HUES6 (cell line): ENCODE measurements around the gene TSPAN12.
"Not testable (repeated sequence)": the region's sequence is repeated elsewhere in the genome, so short reads cannot be mapped to it uniquely, and the experiment has no call there.

Experiments used
- H3K27ac ChIP-seq: 2 replicates; pipeline ENCODE4 v1.7.0; 2013; ENCODE audit warnings: low read depth, mild to moderate bottlenecking, low read length, inconsistent platforms
- H3K27me3 ChIP-seq: 2 replicates; pipeline ENCODE4 v1.6.1; 2013; ENCODE audit warnings: low read length; ENCODE audit not compliant: control insufficient read depth, insufficient read depth
- H3K36me3 ChIP-seq: 2 replicates; pipeline ENCODE4 v1.6.1; 2013; ENCODE audit warnings: low read length; ENCODE audit not compliant: control insufficient read depth, insufficient read depth
- H3K4me1 ChIP-seq: 2 replicates; pipeline ENCODE4 v1.6.1; 2013; ENCODE audit warnings: low read length; ENCODE audit not compliant: control insufficient read depth, insufficient read depth
- H3K4me3 ChIP-seq: 2 replicates; pipeline ENCODE4 v1.5.1; 2013; ENCODE audit warnings: low read depth, low read length
- H3K9ac ChIP-seq: one replicate; pipeline ENCODE4 v1.6.1; 2013; ENCODE audit warnings: mild to moderate bottlenecking, low read length
- H3K9me3 ChIP-seq: 2 replicates; pipeline ENCODE4 v1.6.1; 2013; ENCODE audit warnings: low read depth, low read length; ENCODE audit not compliant: control insufficient read depth, insufficient read depth

TSPAN12 gene

DNA sequence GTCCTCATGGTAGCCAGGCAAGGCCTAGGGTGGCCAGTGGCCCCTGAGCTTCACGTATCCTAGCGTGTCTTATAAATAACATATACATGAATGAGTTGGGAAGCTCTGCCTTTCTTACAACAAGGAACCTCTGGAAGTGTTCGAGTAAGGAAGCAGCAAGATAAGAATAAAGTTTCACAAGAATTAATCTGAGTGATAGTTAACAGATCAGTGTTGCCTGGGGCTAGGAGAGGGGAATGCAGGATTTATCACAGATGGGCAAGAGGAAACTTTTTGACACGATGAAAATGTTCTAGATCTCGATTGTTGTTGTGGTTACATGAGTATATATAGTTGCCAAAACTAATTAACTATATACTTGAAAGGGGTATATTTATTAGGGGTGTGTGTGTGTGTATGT is 74.2 kb downstream of the TSPAN12 start:
- Histone ChIP-seq H3K4me1 (peaks cover 25% of the 10 kb centered on the region), H3K36me3 (no peaks in the 10 kb centered on the region; the same call in 1 of the 2 replicates), H3K9ac (no peak overlapping the region), H3K27ac (no peak overlapping the region; the same call in 1 of the 2 replicates), H3K9me3 (no peaks in the 10 kb centered on the region), H3K27me3 (no peaks in the 10 kb centered on the region), H3K4me3 (no peak overlapping the region)

DNA sequence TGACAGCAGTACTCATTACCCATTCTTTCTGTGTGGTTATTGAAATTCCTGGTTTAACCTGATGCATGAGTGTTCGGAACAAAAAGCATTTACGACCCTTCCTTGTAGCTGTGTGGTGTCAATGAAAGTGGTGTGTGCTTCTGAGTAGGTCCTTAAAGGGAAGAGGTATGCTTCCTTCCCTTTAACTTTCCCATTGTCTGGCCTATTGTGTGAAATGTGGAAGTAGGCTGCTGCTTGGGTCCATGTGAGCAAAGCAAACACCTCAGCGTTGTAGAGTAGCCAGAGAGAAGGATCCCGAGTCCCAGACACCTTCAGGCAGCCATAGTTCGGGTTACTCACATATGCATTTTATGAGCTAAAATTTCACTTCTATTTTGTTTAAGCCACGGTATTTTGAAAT is 74.7 kb downstream of the TSPAN12 start:
- Histone ChIP-seq H3K27ac (no peak overlapping the region; the same call in 1 of the 2 replicates), H3K27me3 (no peaks in the 10 kb centered on the region), H3K4me3 (no peak overlapping the region), H3K9me3 (no peaks in the 10 kb centered on the region), H3K4me1 (peaks cover 28% of the 10 kb centered on the region), H3K9ac (peak overlapping the region; percentile 38), H3K36me3 (no peaks in the 10 kb centered on the region; the same call in 1 of the 2 replicates)

DNA sequence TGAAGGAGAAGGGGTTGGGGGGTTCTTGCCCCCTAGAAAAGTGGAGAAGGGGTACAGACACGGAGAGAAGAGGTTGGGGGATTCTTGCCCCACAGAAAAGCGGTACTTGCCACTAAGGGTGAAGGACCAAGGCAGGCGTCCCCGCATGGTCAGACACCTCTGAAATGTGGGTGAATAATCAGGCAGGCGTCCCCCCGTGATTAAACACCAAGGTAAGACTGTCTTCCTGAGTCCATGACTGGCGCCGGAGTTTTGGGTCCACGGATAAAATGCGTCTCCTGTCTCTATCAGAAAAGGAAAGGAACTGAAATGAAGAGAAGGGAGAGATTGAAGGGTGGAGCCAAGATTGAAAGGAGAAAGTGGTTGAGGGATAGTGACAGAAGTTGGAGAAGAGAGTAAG is 76.0 kb downstream of the TSPAN12 start:
- not testable (repeated sequence) for H3K4me3 ChIP-seq, H3K27me3 ChIP-seq, H3K9me3 ChIP-seq, H3K36me3 ChIP-seq, H3K27ac ChIP-seq
- peak overlapping the region; percentile 33 for H3K9ac ChIP-seq
- peaks cover 34% of the 10 kb centered on the region for H3K4me1 ChIP-seq

DNA sequence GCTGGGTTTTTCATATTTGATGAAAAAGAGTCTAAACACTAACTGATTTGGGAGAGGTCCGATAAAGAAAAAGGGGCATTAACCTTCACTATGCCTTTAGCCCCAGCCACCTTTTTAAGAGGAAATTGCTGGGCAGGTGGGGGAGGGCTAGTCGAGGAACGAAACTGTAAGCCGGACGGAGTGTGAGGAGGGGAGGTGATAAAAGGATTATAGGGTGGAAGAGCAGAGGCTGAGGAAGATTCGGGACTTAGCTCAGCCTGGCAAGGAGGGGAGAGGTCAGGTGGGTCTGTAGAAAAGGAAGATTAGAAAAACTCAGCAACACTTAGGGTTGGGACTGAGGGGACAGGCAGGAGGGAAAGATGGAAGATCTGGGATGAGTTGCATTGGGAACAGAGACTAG is 77.0 kb downstream of the TSPAN12 start:
- H3K9me3 ChIP-seq: no peaks in the 10 kb centered on the region
- H3K36me3 ChIP-seq: no peaks in the 10 kb centered on the region
- no peak overlapping the region for H3K27ac ChIP-seq
- H3K27me3 ChIP-seq: no peaks in the 10 kb centered on the region
- no peak overlapping the region for H3K9ac ChIP-seq
- H3K4me3 ChIP-seq: no peak overlapping the region
- peaks cover 37% of the 10 kb centered on the region for H3K4me1 ChIP-seq

DNA sequence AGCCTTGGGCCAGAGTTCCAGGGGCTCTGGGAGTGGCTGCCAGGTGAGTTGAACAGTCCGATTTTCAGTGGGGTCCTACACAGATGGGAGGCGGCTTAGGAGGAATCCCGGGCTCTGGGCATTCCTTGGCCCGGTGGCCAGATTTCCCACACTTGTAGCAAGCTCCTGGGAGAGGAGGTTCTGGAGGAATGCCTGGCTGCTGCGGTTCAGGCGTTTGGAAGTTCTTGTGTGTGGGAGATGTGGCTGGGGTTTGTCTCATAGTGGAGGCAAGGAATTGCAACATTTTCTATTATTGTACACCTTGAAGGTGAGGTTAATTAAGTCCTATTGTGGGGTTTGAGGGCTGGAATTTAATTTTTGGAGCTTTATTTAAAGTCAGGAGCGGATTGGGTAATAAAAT is 77.5 kb downstream of the TSPAN12 start:
- H3K27me3 ChIP-seq, H3K36me3 ChIP-seq, H3K4me3 ChIP-seq, H3K9me3 ChIP-seq, H3K27ac ChIP-seq, H3K9ac ChIP-seq: not testable (repeated sequence)
- peaks cover 40% of the 10 kb centered on the region for H3K4me1 ChIP-seq

DNA sequence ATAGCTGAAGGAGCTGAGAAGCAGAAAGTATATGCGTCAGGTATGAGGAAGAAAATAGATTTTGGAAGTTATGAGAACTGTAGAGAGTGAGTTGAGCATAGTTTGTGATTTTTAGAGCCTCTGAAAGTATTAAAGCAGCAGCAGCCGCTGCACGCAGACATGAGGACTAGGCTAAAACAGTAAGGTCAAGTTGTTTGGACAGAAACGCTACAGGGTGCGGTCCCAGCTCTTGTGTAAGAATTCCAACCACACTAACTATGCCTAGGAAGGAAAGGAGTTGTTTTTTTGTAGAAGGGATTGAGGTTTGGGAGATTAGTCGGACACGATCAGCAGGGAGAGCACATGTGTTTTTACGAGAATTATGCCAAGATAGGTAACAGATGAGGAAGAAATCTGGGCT is 78.9 kb downstream of the TSPAN12 start:
- not testable (repeated sequence) for H3K4me3 ChIP-seq, H3K27ac ChIP-seq, H3K9ac ChIP-seq, H3K9me3 ChIP-seq, H3K27me3 ChIP-seq, H3K36me3 ChIP-seq
- peaks cover 33% of the 10 kb centered on the region for H3K4me1 ChIP-seq

DNA sequence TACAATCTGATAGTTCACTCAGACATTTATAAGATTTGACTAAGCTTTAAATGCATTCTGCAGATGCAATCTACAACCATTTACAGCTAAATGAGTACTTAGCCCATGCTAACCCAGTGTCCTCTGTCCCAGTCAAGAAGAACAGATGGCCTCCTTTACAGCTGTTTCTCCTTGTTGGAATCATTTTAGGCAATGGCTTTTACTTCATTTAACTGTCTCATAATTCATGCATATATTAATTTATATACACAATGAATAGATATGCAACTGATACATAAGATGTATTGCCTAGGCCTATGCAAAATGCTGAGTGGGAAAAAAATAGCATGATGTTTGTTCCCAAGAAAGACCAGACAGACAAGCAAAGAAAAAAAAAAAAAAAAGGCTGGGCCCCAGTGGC is 82.2 kb downstream of the TSPAN12 start:
- Histone ChIP-seq H3K9me3 (no peaks in the 10 kb centered on the region), H3K27me3 (no peaks in the 10 kb centered on the region), H3K4me1 (peaks cover 24% of the 10 kb centered on the region), H3K36me3 (no peaks in the 10 kb centered on the region), H3K4me3 (no peak overlapping the region), H3K9ac (no peak overlapping the region), H3K27ac (no peak overlapping the region; the same call in 1 of the 2 replicates)

DNA sequence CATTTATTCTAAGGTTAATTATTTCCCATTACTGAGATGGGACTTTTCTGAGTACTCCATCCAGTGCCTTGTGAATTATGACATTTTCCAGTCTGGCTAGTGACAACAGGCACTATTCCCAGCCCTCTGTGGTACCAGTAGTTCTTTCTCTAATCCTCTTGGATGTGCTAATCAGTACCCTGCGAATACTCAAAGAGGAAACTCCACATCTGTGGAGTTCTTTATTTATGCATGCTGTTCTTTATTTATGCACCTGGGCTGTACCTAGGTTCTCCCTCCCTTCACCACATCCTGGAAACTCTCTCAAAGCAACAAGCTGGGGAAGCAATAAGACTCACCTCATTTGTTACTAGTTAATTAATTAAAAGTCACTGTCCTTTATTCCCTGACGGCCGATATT is 83.5 kb downstream of the TSPAN12 start:
- Histone ChIP-seq H3K9ac (no peak overlapping the region), H3K27me3 (no peaks in the 10 kb centered on the region), H3K4me1 (peaks cover 24% of the 10 kb centered on the region), H3K36me3 (no peaks in the 10 kb centered on the region), H3K9me3 (no peaks in the 10 kb centered on the region), H3K4me3 (no peak overlapping the region), H3K27ac (no peak overlapping the region)

DNA sequence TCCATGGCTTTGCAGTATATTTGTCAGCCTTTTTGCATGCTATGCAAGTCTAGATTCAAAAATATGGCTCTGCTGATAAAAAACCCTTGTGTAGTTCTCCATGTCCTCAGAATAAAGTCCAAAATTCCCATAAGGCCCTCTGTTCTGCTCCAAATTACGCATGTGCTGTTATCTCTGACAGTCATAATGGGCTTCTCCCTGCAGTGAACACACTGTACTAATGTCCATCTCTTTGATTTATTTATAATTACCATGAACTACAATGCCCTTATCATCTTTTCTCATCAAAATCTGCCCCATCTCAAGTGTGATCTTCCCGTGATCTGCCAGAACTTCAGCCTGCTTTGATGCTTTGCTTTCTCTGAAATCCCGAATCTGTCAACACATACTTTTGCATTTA is 87.7 kb downstream of the TSPAN12 start:
- H3K4me3 ChIP-seq: no peak overlapping the region
- no peak overlapping the region for H3K9ac ChIP-seq
- H3K27me3 ChIP-seq: no peaks in the 10 kb centered on the region

DNA sequence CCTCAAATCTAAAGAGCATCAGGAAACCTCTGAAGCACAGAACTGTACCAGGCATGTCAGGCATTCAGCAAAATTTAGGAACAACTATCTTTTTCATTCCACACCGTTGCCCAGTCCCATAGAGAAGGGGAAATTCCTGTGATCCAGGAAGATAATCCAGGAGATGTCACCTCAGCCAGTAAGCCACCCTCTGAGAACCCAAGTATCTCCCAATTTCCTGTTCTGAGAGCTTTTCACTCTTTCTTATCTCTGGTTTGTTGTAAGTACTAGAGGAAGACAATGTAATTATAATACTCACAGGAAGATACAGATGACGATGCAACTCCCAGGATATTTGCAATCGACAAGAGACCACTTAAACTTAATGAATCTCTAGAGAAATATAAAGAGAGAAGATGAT is 97.1 kb downstream of the TSPAN12 start:
- Histone ChIP-seq H3K9me3 (no peaks in the 10 kb centered on the region), H3K27me3 (no peaks in the 10 kb centered on the region), H3K9ac (no peak overlapping the region), H3K4me1 (peaks cover 7% of the 10 kb centered on the region; the same call in 1 of the 2 replicates), H3K36me3 (no peaks in the 10 kb centered on the region), H3K27ac (no peak overlapping the region), H3K4me3 (no peak overlapping the region)

More for the DNA sequence above, 87.7 kb downstream of the TSPAN12 start:
- Histone ChIP-seq H3K27ac (no peak overlapping the region), H3K36me3 (no peaks in the 10 kb centered on the region), H3K9me3 (no peaks in the 10 kb centered on the region), H3K4me1 (peaks cover 5% of the 10 kb centered on the region; the same call in 1 of the 2 replicates)

DNA sequence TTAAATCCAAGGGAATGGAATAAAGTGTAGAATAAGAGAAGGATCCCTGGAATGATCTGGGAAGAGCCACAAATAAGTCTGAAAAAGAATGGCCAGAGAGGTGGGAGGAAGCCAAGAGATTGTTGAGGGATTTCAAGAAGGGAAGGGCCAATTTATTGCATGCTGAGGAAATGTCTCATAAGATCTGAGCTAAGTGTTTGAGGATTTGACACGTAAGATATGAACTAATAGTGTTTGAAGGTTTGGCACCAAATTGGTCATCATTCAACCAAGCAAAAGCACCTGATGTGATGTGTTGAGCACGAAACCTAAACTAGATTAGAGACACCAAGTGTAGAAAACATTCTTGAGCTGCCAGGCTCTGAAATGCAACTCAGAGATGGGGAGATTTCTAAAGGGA is 97.9 kb downstream of the TSPAN12 start:
- no peak overlapping the region for H3K27ac ChIP-seq
- no peak overlapping the region for H3K9ac ChIP-seq
- no peaks in the 10 kb centered on the region for H3K27me3 ChIP-seq
- H3K4me1 ChIP-seq: peaks cover 7% of the 10 kb centered on the region; the same call in 1 of the 2 replicates
- no peaks in the 10 kb centered on the region for H3K36me3 ChIP-seq
- no peak overlapping the region for H3K4me3 ChIP-seq
- H3K9me3 ChIP-seq: no peaks in the 10 kb centered on the region

DNA sequence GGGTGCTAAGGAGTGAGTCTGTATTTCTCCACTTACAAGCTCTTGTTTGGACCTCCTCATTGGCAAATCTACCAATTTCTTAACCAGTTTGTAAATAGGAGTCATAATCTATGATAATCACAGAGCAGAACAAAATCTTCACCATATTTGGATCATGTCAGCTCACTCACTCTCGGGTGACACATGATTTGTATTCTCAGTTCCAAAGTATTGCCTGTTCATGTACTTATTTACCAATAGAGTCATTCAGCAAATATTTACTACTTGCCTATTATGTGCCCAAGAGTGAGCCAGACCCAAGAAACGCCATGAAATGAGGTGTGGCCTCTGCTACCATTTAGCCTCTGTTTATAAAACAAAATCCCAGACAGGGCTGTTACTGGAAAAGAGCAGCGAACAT is 114.8 kb downstream of the TSPAN12 start:
- Histone ChIP-seq H3K27ac (no peak overlapping the region), H3K27me3 (no peaks in the 10 kb centered on the region), H3K4me1 (peaks cover 24% of the 10 kb centered on the region), H3K4me3 (no peak overlapping the region), H3K9ac (no peak overlapping the region), H3K36me3 (no peaks in the 10 kb centered on the region), H3K9me3 (no peaks in the 10 kb centered on the region)
